ENCODE measurements around the gene ZNF598. TPM values are rescaled to one million over a fixed set of nuclear protein-coding genes. Genes with fewer than 3 reads are reported as not detected.

The ZNF598 gene
- total RNA-seq, 4 donors from 2014 or later: 37.0 to 83.1 (median 49.2) TPM

DNA sequence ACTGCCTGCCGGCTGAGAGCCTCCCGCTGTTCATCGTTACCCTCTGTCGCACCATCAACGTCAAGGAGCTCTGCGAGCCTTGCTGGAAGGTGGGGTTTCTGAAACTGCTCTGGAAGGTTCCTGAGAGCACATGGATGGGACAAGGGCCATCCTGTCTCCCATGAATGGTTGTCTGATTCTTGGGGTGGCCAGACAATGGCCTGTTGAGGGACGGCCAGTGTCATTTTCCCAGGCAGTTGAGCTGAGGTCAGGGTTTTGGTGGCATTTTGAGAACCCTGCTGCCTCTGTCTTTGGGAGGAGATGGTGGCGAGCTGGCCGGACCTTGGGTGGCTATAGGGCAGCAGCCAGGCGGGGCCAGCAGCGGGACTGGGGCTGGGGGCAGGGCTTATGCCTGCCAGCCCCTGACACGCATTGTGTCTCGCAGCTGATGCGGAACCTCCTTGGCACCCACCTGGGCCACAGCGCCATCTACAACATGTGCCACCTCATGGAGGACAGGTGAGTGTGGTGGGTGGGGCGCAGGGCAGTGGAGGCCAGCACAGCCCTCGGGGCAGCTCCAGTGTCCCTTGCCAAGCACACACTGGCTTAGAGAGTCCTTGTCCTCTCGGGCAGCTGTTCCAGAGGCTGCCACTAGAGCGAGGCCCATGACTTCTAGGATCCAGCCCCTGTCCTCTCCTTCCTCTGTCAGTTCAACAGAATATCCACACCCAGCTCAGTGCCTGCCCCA is 47.2 kb upstream of the ZNF598 start:
- DNase-seq (ENCODE audit: low spot score in 2 of 2): no peak
- Histone ChIP-seq H3K27ac (peak overlapping the region in 2 of 4 donors; percentile 54 to 67), H3K36me3 (peaks cover 0 to 93% (median 0%) of the 10 kb centered on the region in 3 donors), H3K27me3 (no peaks in the 10 kb centered on the region), H3K4me1 (peaks cover 0 to 27% (median 0%) of the 10 kb centered on the region in 4 donors), H3K4me3 (no peak overlapping the region), H3K9me3 (no peaks in the 10 kb centered on the region)
- TF ChIP-seq POLR2A (IDR thresholded peaks at IDR 0.05): no peak
- TF ChIP-seq, protein P1, sequence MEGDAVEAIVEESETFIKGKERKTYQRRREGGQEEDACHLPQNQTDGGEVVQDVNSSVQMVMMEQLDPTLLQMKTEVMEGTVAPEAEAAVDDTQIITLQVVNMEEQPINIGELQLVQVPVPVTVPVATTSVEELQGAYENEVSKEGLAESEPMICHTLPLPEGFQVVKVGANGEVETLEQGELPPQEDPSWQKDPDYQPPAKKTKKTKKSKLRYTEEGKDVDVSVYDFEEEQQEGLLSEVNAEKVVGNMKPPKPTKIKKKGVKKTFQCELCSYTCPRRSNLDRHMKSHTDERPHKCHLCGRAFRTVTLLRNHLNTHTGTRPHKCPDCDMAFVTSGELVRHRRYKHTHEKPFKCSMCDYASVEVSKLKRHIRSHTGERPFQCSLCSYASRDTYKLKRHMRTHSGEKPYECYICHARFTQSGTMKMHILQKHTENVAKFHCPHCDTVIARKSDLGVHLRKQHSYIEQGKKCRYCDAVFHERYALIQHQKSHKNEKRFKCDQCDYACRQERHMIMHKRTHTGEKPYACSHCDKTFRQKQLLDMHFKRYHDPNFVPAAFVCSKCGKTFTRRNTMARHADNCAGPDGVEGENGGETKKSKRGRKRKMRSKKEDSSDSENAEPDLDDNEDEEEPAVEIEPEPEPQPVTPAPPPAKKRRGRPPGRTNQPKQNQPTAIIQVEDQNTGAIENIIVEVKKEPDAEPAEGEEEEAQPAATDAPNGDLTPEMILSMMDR (IDR thresholded peaks at IDR 0.05): peak; percentile 10 to 54 (median 34)
- TF ChIP-seq EP300 (IDR thresholded peaks at IDR 0.05): no peak
- 62 to 64% methylated on average over 11 to 19 of the region's 19 CpGs for WGBS, 2 donors

DNA sequence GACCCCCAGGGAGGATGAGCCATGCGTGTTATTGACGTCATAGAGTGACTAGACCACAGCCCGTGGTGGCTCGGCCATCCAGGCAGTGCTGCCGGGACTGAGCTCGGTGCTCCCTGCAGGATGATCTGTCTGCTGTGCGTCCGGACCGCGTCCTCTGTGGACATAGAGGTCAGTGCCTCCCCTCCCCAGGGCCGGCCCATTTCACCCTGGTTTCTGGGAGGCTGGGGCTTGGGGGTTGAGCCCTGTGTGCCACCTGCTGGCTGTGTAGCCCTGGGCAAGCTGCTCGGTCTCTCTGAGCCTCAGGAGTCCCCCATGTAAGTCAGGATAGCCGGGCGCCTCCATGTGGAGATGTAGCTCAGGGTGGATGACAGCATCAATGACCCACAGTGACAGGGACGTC is 46.5 kb upstream of the ZNF598 start:
- peak overlapping the region in 2 of 4 donors; percentile 54 to 67 for H3K27ac ChIP-seq
- WGBS, 2 donors: 41 to 44% methylated on average over 10 to 15 of the region's 15 CpGs
- no peaks in the 10 kb centered on the region for H3K9me3 ChIP-seq
- TF ChIP-seq, protein P1 (IDR thresholded peaks at IDR 0.05): peak in 3 of 5 experiments; percentile 22 to 58 (median 31)
- TF ChIP-seq POLR2A (IDR thresholded peaks at IDR 0.05) (no peak), EP300 (IDR thresholded peaks at IDR 0.05) (no peak)
- no peak overlapping the region for H3K4me3 ChIP-seq
- H3K27me3 ChIP-seq: no peaks in the 10 kb centered on the region
- peaks cover 0 to 92% (median 0%) of the 10 kb centered on the region in 3 donors for H3K36me3 ChIP-seq
- peaks cover 0 to 27% (median 0%) of the 10 kb centered on the region in 4 donors for H3K4me1 ChIP-seq
- DNase-seq (ENCODE audit: low spot score in 2 of 2): no peak

DNA sequence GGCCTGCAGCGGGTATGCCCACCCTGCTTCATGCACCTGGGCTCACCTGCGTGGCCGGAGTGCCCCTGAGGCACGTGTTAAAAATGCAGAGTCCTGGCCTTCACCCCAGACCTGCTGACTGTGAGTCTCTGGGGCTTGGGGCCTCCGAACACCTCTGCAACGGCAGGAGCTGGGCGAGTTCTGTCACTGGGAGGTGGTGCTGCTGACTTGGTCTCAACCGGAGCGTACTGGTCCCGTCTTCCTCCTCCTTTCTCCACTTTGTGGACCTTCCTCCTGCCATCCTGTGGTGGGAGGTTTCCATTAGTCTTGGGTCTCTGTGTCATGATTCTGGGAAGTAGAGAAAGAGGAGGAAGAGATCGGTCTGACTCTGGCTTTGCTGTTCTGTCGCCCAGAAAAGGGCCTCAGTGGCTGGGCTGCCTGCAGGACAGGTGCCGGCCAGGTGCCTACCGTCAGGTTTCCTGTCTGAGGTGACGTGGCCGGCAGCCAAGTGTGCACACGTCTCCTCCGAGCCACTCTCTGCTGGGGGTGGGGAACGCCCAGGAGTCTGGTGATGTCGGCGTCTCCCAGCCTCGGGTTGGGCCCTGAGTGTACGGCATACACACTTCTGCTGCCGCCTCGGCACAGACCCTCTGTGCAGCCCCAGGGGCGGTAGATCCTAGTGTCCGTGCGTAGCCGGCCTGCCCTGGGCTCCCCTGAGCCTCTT is 45.1 kb upstream of the ZNF598 start:
- H3K9me3 ChIP-seq: no peaks in the 10 kb centered on the region
- 85 to 89% methylated on average over 17 to 24 of the region's 29 CpGs for WGBS, 2 donors
- no peak for DNase-seq (ENCODE audit: low spot score in 2 of 2)
- no peaks in the 10 kb centered on the region for H3K27me3 ChIP-seq
- no peak overlapping the region for H3K27ac ChIP-seq
- peaks cover 0 to 27% (median 0%) of the 10 kb centered on the region in 4 donors for H3K4me1 ChIP-seq
- peaks cover 0 to 89% (median 0%) of the 10 kb centered on the region in 3 donors for H3K36me3 ChIP-seq
- TF ChIP-seq EP300 (IDR thresholded peaks at IDR 0.05) (no peak), POLR2A (IDR thresholded peaks at IDR 0.05) (no peak)
- TF ChIP-seq, protein P1 (IDR thresholded peaks at IDR 0.05): no peak
- H3K4me3 ChIP-seq: no peak overlapping the region

DNA sequence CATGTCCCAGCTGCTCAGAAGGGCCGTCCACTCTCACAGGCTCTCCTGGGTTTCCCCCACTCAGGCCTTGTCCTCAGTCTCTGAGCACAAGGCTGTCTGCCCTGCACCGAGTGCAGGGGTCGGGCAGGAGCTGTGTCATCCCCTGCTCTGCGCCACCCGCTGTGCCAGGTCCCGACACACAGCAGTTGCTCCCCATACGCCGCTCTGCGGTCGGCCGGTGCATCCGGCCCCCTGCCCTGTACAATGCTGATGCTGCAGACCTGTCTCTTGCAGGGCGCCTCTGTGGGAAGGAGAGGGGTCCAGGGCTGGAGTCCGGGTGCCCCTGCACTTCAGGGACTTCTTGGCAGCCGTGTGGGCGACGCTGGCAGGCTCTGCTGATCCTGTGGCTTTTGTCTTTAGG is 44.3 kb upstream of the ZNF598 start:
- Histone ChIP-seq H3K27me3 (no peaks in the 10 kb centered on the region), H3K9me3 (no peaks in the 10 kb centered on the region), H3K4me1 (peaks cover 0 to 34% (median 5%) of the 10 kb centered on the region in 4 donors), H3K4me3 (no peak overlapping the region), H3K27ac (no peak overlapping the region), H3K36me3 (peaks cover 0 to 84% (median 0%) of the 10 kb centered on the region in 3 donors)
- WGBS, 2 donors: 87 to 94% methylated on average over 17 of the region's 17 CpGs
- DNase-seq (ENCODE audit: low spot score in 2 of 2): no peak
- TF ChIP-seq EP300 (IDR thresholded peaks at IDR 0.05) (no peak), POLR2A (IDR thresholded peaks at IDR 0.05) (no peak)
- TF ChIP-seq, protein P1 (IDR thresholded peaks at IDR 0.05): no peak

DNA sequence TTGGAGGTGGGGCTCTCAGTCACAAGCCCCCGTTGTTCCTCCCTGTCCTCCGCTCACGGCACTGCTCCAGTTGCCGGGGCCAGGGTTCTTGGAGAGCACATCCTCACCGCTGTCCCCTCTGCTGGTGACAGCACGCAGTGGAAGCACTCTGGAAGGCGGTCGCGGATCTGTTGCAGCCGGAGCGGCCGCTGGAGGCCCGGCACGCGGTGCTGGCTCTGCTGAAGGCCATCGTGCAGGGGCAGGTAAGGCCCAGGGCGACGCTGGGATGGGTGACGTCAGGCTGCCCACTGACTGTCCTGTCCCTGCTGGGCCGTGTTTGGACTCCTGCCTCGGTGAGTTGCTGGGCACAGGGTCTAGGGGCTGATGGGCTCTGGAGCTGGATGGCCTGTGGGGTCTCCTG is 43.6 kb upstream of the ZNF598 start:
- Histone ChIP-seq H3K4me1 (peaks cover 0 to 40% (median 10%) of the 10 kb centered on the region in 4 donors), H3K36me3 (peaks cover 0 to 78% (median 0%) of the 10 kb centered on the region in 3 donors), H3K27ac (no peak overlapping the region), H3K9me3 (no peaks in the 10 kb centered on the region), H3K27me3 (no peaks in the 10 kb centered on the region), H3K4me3 (no peak overlapping the region)
- no peak for TF ChIP-seq POLR2A (IDR thresholded peaks at IDR 0.05)
- TF ChIP-seq, protein P1 (IDR thresholded peaks at IDR 0.05): no peak
- TF ChIP-seq EP300 (IDR thresholded peaks at IDR 0.05): no peak
- WGBS, 2 donors: 89 to 90% methylated on average over 12 to 21 of the region's 21 CpGs
- no peak for DNase-seq (ENCODE audit: low spot score in 2 of 2)
